ENCODE results near the gene POR. TPM values are rescaled to one million over a fixed set of nuclear protein-coding genes. Genes with fewer than 3 reads are reported as not detected.
"Not testable (repeated sequence)": the region's sequence is repeated elsewhere in the genome, so short reads cannot be mapped to it uniquely, and the experiment has no call there.

The POR gene
- total RNA-seq, 1 donor from 2014 or later: 741 TPM

GRCh38 chr7:75884476-75884875 is 30.5 kb upstream of the POR start:
- DNase-seq (ENCODE audit: low spot score) (no peak), ATAC-seq (no peak)

GRCh38 chr7:75885036-75885435 is 29.9 kb upstream of the POR start:
- ATAC-seq (no peak), DNase-seq (ENCODE audit: low spot score) (no peak)

GRCh38 chr7:75887669-75888369 is 27.1 kb upstream of the POR start:
- DNase-seq (ENCODE audit: low spot score): no peak
- peak; percentile 4 for ATAC-seq

GRCh38 chr7:75888464-75889222 is 26.3 kb upstream of the POR start:
- DNase-seq (ENCODE audit: low spot score) (peak; percentile 86), ATAC-seq (peak; percentile 91)

GRCh38 chr7:75889223-75889825 is 25.6 kb upstream of the POR start:
- DNase-seq (ENCODE audit: low spot score): no peak
- ATAC-seq: no peak

- no peak for DNase-seq (ENCODE audit: low spot score)
- ATAC-seq: no peak
Measured at GRCh38 chr7:75889826-75890225, 25.1 kb upstream of the POR start.

GRCh38 chr7:75891237-75891636 is 23.7 kb upstream of the POR start:
- not testable (repeated sequence) for DNase-seq (ENCODE audit: low spot score); ATAC-seq

GRCh38 chr7:75891815-75892411 is 23.0 kb upstream of the POR start:
- ATAC-seq (no peak), DNase-seq (ENCODE audit: low spot score) (no peak)

GRCh38 chr7:75892634-75893272 is 22.2 kb upstream of the POR start:
- ATAC-seq: no peak
- no peak for DNase-seq (ENCODE audit: low spot score)

- DNase-seq (ENCODE audit: low spot score): no peak
- ATAC-seq: no peak
Measured at GRCh38 chr7:75896803-75897327, 18.1 kb upstream of the POR start.

GRCh38 chr7:75900617-75901315 is 14.2 kb upstream of the POR start:
- DNase-seq (ENCODE audit: low spot score) (no peak), ATAC-seq (no peak)

GRCh38 chr7:75905785-75906604 is 9.0 kb upstream of the POR start:
- ATAC-seq: peak; percentile 79
- peak; percentile 96 for DNase-seq (ENCODE audit: low spot score)

- peak; percentile 80 for DNase-seq (ENCODE audit: low spot score)
- peak; percentile 67 for ATAC-seq
Measured at GRCh38 chr7:75906991-75907667, 7.8 kb upstream of the POR start.

GRCh38 chr7:75907668-75908039 is 7.3 kb upstream of the POR start:
- not testable (repeated sequence) for DNase-seq (ENCODE audit: low spot score); ATAC-seq

GRCh38 chr7:75909521-75910132 is 5.3 kb upstream of the POR start:
- no peak for DNase-seq (ENCODE audit: low spot score)

GRCh38 chr7:75911186-75911585 is 3.8 kb upstream of the POR start:
- not testable (repeated sequence) for DNase-seq (ENCODE audit: low spot score); ATAC-seq

More at GRCh38 chr7:75909521-75910132, 5.3 kb upstream of the POR start:
- ATAC-seq: no peak

- ATAC-seq (no peak), DNase-seq (ENCODE audit: low spot score) (no peak)
Measured at GRCh38 chr7:75913437-75913836, 1.5 kb upstream of the POR start.

- DNase-seq (ENCODE audit: low spot score) (no peak), ATAC-seq (no peak)
Measured at GRCh38 chr7:75914169-75914654, 743 bp upstream of the POR start.

Measured in left lobe of liver (tissue), 2 donors.